HG03378 (cell line): ENCODE results near the gene ZNF354B.
"Not testable (repeated sequence)": the region's sequence is repeated elsewhere in the genome, so short reads cannot be mapped to it uniquely, and the experiment has no call there.

Source experiments
- ATAC-seq: cut with Tn5 transposase; IDR thresholded peaks from one replicate; pipeline ENCODE4 v1.9.1; 2021; ENCODE audit warnings: mild to moderate bottlenecking, moderate library complexity; ENCODE audit not compliant: unreplicated experiment

Gene ZNF354B

GRCh38 chr5:178883115-178883694, 23.5 kb downstream of the ZNF354B start:
- ATAC-seq, result not testable (repeated sequence)

DNA sequence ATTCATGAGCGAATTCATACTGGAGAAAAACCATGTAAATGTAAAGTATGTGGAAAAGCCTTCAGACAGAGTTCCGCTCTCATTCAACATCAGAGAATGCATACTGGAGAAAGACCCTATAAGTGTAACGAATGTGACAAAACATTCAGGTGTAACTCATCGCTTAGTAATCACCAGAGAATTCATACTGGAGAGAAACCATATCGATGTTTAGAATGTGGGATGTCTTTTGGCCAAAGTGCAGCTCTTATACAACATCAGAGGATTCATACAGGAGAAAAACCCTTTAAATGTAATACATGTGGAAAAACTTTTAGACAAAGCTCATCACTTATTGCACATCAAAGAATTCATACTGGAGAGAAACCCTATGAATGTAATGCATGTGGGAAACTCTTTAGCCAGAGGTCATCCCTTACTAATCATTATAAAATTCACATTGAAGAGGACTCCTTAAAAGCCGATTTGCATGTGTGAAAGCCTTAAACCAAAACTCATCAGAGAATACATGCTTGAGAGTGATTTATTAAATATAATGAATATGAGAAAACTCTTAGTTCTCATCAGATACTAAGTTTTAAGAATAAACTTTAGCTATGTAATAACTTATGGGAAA, 24.2 kb downstream of the ZNF354B start:
- ATAC-seq, result no peak

DNA sequence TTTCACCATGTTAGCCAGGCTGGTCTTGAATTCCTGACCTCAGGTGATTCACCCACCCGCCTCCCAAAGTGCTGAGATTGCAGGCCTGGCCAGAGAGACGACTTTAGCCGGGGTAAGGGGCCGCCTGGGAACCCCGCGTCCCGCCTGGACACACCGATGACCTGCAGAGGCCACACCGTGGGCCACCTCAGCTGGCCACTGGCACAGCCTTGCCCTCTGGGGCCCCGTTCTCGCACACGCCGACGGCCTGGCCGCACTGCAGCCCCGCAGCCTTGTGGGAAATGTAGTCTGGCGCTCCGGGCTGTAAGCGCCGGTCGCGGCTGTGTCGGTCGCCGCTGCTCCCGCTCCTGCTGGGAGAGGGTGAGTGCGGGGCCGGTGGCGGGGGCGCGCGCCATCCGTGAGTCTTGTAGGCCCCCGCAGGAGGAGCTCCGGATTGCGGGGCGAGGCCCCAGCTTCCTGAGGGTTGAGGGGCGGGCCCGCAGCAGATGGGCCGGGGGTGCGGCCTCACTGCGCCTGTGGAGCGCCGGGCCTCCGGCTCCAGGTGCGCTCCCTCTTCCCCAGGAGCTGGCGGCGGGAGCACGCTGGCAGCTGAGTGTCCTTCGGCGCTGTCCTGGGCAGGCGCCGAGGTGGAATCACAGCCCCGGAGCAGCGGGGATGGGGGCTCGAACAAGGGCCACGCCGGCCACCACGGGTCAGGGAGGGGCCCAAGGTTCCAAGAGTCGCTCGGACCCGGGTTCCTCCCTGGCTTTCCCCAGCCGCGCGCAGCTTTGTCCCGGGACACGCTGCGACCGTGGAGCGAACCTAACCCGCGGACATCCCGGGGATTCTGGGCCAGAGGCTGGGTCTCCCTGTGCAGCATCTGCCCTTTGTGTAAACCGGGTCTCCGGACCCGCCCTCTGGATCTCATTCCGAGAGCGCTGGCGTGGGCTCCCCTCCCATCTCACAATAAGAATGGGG, 36.1 kb downstream of the ZNF354B start, which contains the start of gene ZFP2:
TSS of gene ZFP2 (plus strand) at position 299 of the 957 bp plus-strand sequence. CDS start 35,401 bp downstream, outside the sequence.
- no peak for ATAC-seq

DNA sequence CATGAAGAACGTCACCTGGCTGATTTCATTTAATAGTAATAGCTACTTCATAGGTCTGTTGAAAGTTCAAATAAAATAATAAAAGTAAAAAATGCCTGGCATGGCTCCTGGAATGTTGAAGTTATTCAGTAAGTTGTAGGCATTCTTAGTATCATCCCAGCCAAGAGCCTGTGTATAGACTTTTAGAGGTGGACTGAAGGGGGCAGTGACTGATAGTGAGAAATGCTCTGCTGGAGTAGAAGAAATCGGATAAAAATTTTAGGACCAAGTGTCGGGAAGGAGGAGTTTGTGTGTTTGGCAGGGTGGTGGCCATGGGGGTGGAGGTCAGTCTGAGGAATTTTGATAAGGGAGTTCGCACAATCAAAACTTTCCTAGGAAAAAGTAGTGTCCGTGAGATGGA, 39.5 kb downstream of the ZNF354B start:
- ATAC-seq, result no peak

DNA sequence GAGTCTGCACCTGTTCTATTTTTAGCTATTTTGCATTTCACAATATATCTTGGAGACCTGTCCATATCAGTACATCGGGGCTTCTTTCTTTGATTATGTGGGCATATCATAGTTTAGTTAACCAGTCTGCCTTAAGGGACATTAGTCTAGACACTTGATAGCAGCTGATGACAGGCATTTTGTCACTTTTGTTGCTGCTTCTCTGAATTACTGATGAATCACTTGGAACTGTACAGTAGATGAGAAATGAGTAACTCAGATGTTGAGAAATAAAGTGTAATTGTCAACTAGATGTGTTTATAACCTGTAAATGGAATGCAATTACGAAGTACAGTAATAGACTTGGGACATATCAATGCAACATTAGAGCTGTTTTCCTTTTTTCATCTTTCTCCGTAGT, 43.1 kb downstream of the ZNF354B start:
- no peak for ATAC-seq

GRCh38 chr5:178931846-178932760, 72.3 kb downstream of the ZNF354B start:
- ATAC-seq, result no peak
